SK-N-SH (cell line): ENCODE data around the gene RAB40A. TPM values are rescaled to one million over a fixed set of nuclear protein-coding genes. Genes with fewer than 3 reads are reported as not detected.

Experiments
- CTCF ChIA-PET: fragments of 300-600, 350-600 bp; formaldehyde crosslinking; extraction: SDS; loops from one replicate; lab custom pipeline; 2021; lab: Yijun Ruan, JAX
- POLR2A ChIA-PET: fragments of 350-600 bp; sonication (Branson Sonifier 250); formaldehyde crosslinking; extraction: SDS; loops from one replicate; lab custom pipeline; 2020; ENCODE audit warnings: antibody characterized with exemption, inconsistent platforms; lab: Yijun Ruan, JAX
- DNase-seq: peaks from one replicate; pipeline ENCODE4 v3.0.0; 2012
- H2AFZ ChIP-seq: fragments of 200-600 bp; sonication (generic); 2 replicates; pipeline ENCODE4 v1.8.1; 2016; ENCODE audit warnings: antibody characterized with exemption, mild to moderate bottlenecking, low read depth
- H3F3A ChIP-seq: fragments of 200-600 bp; sonication (generic); replicated peaks from 2 replicates; pipeline ENCODE3; 2016; ENCODE audit warnings: antibody characterized with exemption, mild to moderate bottlenecking; ENCODE audit not compliant: insufficient read depth
- H3K27ac ChIP-seq, 2 experiments: fragments of 200-500 bp in 1 of 2; fragments of 200-600 bp in 1 of 2; sonication (Bioruptor generic) in 1 of 2; sonication (generic), shearing (Covaris generic) in 1 of 2; 2 replicates each; pipeline versions ENCODE4 v1.5.1 to v1.6.1; 2014 to 2016; ENCODE audit warnings: low read depth in 2 of 2, inconsistent platforms in 1 of 2, low read length in 1 of 2, mild to moderate bottlenecking in 1 of 2, mixed read lengths in 1 of 2
- H3K27me3 ChIP-seq: fragments of 200-600 bp; sonication (generic), shearing (Covaris generic); 2 replicates; pipeline ENCODE4 v1.6.1; 2016; ENCODE audit warnings: mixed run types; ENCODE audit not compliant: insufficient read depth
- H3K36me3 ChIP-seq, 2 experiments: fragments of 200-500 bp in 1 of 2; fragments of 200-600 bp in 1 of 2; sonication (Bioruptor generic) in 1 of 2; sonication (generic) in 1 of 2; replicated peaks in 1 of 2; 2 replicates each; pipeline versions ENCODE3 to v1.5.1; 2014 to 2016; ENCODE audit warnings: low read length in 1 of 2, mild to moderate bottlenecking in 1 of 2; ENCODE audit not compliant: insufficient read depth in 2 of 2, control insufficient read depth in 1 of 2
- H3K4me1 ChIP-seq, 2 experiments: fragments of 200-500 bp in 1 of 2; fragments of 200-600 bp in 1 of 2; sonication (Bioruptor generic) in 1 of 2; sonication (generic), shearing (Covaris generic) in 1 of 2; 2 replicates each; pipeline versions ENCODE4 v1.5.1 to v1.6.1; 2014 to 2016; ENCODE audit warnings: low read depth in 1 of 2, low read length in 1 of 2, mixed run types in 1 of 2; ENCODE audit not compliant: insufficient read depth in 2 of 2, control insufficient read depth in 1 of 2
- H3K4me2 ChIP-seq: fragments of 200-600 bp; sonication (generic), shearing (Covaris generic); 2 replicates; pipeline ENCODE4 v1.6.1; 2017; ENCODE audit warnings: mixed run types
- H3K4me3 ChIP-seq, 2 experiments: fragments of 200-500 bp in 1 of 2; fragments of 200-600 bp in 1 of 2; sonication (Bioruptor generic) in 1 of 2; sonication (generic), shearing (Covaris generic) in 1 of 2; 2 replicates each; pipeline versions ENCODE4 v1.5.1 to v1.8.1; 2014 to 2016; ENCODE audit warnings: low read depth in 2 of 2, inconsistent platforms in 1 of 2, low read length in 1 of 2, mild to moderate bottlenecking in 1 of 2, mixed read lengths in 1 of 2, moderate library complexity in 1 of 2
- H3K79me2 ChIP-seq: fragments of 200-600 bp; sonication (generic); 2 replicates; pipeline ENCODE4 v1.8.1; 2017; ENCODE audit warnings: mild to moderate bottlenecking; ENCODE audit not compliant: insufficient read depth
- H3K9ac ChIP-seq: fragments of 200-600 bp; sonication (generic); 2 replicates; pipeline ENCODE4 v1.6.1; 2017; ENCODE audit warnings: mixed run types
- H3K9me2 ChIP-seq: fragments of 200-600 bp; sonication (generic); 2 replicates; pipeline ENCODE4 v1.6.1; 2017; ENCODE audit warnings: mixed run types
- H3K9me3 ChIP-seq: fragments of 200-600 bp; sonication (generic); 2 replicates; pipeline ENCODE4 v1.6.1; 2017; ENCODE audit warnings: mixed run types, mild to moderate bottlenecking, moderate library complexity
- H4K20me1 ChIP-seq: fragments of 200-600 bp; sonication (generic); 2 replicates; pipeline ENCODE4 v1.6.1; 2017; ENCODE audit warnings: mild to moderate bottlenecking, mixed run types; ENCODE audit not compliant: insufficient read depth
- GATA2 ChIP-seq: sonication (generic); formaldehyde crosslinking; IDR thresholded peaks from 2 replicates; pipeline ENCODE4 v1.5.0; 2020; ENCODE audit warnings: mild to moderate bottlenecking, missing genetic modification reagents
- MAX ChIP-seq: IDR thresholded peaks from 2 replicates; pipeline ENCODE4 v1.4.0; 2012; ENCODE audit warnings: low read depth
- RAD21 ChIP-seq: IDR thresholded peaks from 2 replicates; pipeline ENCODE4 v1.6.1; 2012; ENCODE audit warnings: mild to moderate bottlenecking, low read length
- REST ChIP-seq: IDR thresholded peaks from 2 replicates; pipeline ENCODE4 v1.6.1; 2012; ENCODE audit warnings: mild to moderate bottlenecking, low read depth, low read length, moderate library complexity
- SIN3A ChIP-seq: IDR thresholded peaks from 2 replicates; pipeline ENCODE4 v1.6.1; 2012; ENCODE audit warnings: low read depth, mild to moderate bottlenecking, low read length, moderate library complexity, borderline replicate concordance
- USF2 ChIP-seq: fragments of 150-350 bp; IDR thresholded peaks from 2 replicates; pipeline ENCODE4 v1.6.1; 2017; ENCODE audit warnings: antibody characterized with exemption, low read length, low read depth, borderline replicate concordance
- WGBS: methylation state at CpG from one replicate; pipeline ENCODE4 v1.1.6; 2017; ENCODE audit warnings: low lambda C conversion rate; 5-methylcytosine and 5-hydroxymethylcytosine counted together
- polyA plus RNA-seq, 3 experiments: library from polyadenylated mRNA; depleted of rRNA; stranded (reverse); fragments of >200 nt; gene quantifications; 2 replicates each; pipeline ENCODE4 v1.2.3, GENCODE V29; 2012
- TF ChIP-seq, protein P1 (sequence below): fragments of 200-600 bp; sonication (generic); IDR thresholded peaks from 2 replicates; pipeline ENCODE4 v1.6.1; 2017; ENCODE audit warnings: antibody characterized with exemption, mild to moderate bottlenecking, moderate library complexity
- TF ChIP-seq, protein P2 (sequence below): IDR thresholded peaks from 2 replicates; pipeline ENCODE4 v1.4.0; 2012; ENCODE audit warnings: low read depth, borderline replicate concordance

The RAB40A gene
- polyA plus RNA-seq, 1 of the 3 experiments (the other 2 are of a cell fraction): 0.30 TPM

GRCh38 chrX:103488332-103488731 is 31.0 kb downstream of the RAB40A start:
- no peaks in the 10 kb centered on the region for H3F3A ChIP-seq
- DNase-seq: peak; percentile 48
- H4K20me1 ChIP-seq: no peaks in the 10 kb centered on the region
- TF ChIP-seq USF2 (no peak), SIN3A (no peak), MAX (no peak), RAD21 (peak; percentile 40; the same call in 1 of the 2 replicates)
- TF ChIP-seq, protein P1, sequence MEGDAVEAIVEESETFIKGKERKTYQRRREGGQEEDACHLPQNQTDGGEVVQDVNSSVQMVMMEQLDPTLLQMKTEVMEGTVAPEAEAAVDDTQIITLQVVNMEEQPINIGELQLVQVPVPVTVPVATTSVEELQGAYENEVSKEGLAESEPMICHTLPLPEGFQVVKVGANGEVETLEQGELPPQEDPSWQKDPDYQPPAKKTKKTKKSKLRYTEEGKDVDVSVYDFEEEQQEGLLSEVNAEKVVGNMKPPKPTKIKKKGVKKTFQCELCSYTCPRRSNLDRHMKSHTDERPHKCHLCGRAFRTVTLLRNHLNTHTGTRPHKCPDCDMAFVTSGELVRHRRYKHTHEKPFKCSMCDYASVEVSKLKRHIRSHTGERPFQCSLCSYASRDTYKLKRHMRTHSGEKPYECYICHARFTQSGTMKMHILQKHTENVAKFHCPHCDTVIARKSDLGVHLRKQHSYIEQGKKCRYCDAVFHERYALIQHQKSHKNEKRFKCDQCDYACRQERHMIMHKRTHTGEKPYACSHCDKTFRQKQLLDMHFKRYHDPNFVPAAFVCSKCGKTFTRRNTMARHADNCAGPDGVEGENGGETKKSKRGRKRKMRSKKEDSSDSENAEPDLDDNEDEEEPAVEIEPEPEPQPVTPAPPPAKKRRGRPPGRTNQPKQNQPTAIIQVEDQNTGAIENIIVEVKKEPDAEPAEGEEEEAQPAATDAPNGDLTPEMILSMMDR: peak; percentile 57
- TF ChIP-seq, protein P2, sequence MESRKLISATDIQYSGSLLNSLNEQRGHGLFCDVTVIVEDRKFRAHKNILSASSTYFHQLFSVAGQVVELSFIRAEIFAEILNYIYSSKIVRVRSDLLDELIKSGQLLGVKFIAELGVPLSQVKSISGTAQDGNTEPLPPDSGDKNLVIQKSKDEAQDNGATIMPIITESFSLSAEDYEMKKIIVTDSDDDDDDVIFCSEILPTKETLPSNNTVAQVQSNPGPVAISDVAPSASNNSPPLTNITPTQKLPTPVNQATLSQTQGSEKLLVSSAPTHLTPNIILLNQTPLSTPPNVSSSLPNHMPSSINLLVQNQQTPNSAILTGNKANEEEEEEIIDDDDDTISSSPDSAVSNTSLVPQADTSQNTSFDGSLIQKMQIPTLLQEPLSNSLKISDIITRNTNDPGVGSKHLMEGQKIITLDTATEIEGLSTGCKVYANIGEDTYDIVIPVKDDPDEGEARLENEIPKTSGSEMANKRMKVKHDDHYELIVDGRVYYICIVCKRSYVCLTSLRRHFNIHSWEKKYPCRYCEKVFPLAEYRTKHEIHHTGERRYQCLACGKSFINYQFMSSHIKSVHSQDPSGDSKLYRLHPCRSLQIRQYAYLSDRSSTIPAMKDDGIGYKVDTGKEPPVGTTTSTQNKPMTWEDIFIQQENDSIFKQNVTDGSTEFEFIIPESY: no peak
- no peaks in the 10 kb centered on the region; a peak in 1 of 4 replicates for H3K4me1 ChIP-seq
- H3K27ac ChIP-seq: no peak overlapping the region
- H3K9me3 ChIP-seq: no peaks in the 10 kb centered on the region
- CTCF ChIA-PET: interaction anchor here (0.7 to 2.1 kb wide), 4 partner anchors 15 to 138 kb away, joined by 3 to 7 read pairs (median 4); no protein-coding TSS in a partner anchor
- no peaks in the 10 kb centered on the region for H3K9me2 ChIP-seq
- H3K4me3 ChIP-seq: no peak overlapping the region
- 9% methylated on average over 4 of the region's 4 CpGs for WGBS
- H3K9ac ChIP-seq: no peak overlapping the region
- no peaks in the 10 kb centered on the region for H3K79me2 ChIP-seq
- H3K4me2 ChIP-seq: no peak overlapping the region
- H3K27me3 ChIP-seq: no peaks in the 10 kb centered on the region
- no peaks in the 10 kb centered on the region for H3K36me3 ChIP-seq
- H2AFZ ChIP-seq: no peak overlapping the region
- POLR2A ChIA-PET: no interaction called here

DNA sequence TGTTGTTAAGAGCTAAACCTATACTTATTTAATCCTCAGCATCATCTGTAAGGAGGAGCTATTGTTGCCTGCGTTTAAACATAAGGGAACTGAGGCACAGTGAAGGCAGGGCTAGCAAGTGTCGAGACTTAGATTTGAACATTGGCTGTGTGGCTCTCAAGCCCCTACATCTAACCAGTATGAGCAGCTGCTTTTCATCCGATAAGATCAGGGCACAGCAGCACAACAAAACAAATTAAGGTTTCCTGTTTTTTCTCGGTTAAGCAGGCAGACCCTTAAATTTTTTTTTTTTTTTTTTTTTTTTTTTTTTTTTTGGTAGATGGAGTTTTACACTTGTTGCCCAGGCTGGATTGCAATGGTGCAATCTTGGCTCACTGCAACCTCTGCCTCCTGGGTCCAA is 35.6 kb downstream of the RAB40A start:
- H3K9me3 ChIP-seq: no peaks in the 10 kb centered on the region
- no peaks in the 10 kb centered on the region for H3K79me2 ChIP-seq
- POLR2A ChIA-PET: no interaction called here
- H3K27me3 ChIP-seq: no peaks in the 10 kb centered on the region
- TF ChIP-seq REST: no peak
- peak; percentile 39; the same call in 1 of the 2 replicates for TF ChIP-seq GATA2 (CRISPR knock-in tag)
- H3K27ac ChIP-seq: no peak overlapping the region; a peak in 1 of 4 replicates
- no peaks in the 10 kb centered on the region for H3K36me3 ChIP-seq
- no peak overlapping the region for H2AFZ ChIP-seq
- no peak overlapping the region for H3K4me3 ChIP-seq
- WGBS: 38% methylated on average over 4 of the region's 4 CpGs
- H3K4me1 ChIP-seq: no peaks in the 10 kb centered on the region; a peak in 1 of 4 replicates
- no peak for DNase-seq
- no peak overlapping the region for H3K4me2 ChIP-seq
- no peak overlapping the region for H3K9ac ChIP-seq
- H4K20me1 ChIP-seq: no peaks in the 10 kb centered on the region
- H3F3A ChIP-seq: no peaks in the 10 kb centered on the region
- no peaks in the 10 kb centered on the region for H3K9me2 ChIP-seq
- CTCF ChIA-PET: interaction anchor here (0.7 to 1.5 kb wide), 3 partner anchors 11 to 333 kb away, joined by 3 to 4 read pairs (median 3); no protein-coding TSS in a partner anchor
